Uterus (tissue), 2 donors: ENCODE measurements around the gene KCND3.

Experiments used
- POLR2A ChIP-seq, 2 donors: fragments of 450-650 bp; IDR thresholded peaks; one replicate each; pipeline ENCODE4 v1.6.1; 2016; ENCODE audit warnings: antibody characterized with exemption in 2 of 2, mild to moderate bottlenecking in 1 of 2, moderate library complexity in 1 of 2
- TF ChIP-seq, protein P1 (sequence below), 4 experiments: fragments of 200-600 bp in 2 of 4; fragments of 450-650 bp in 2 of 4; sonication (generic) in 2 of 4; IDR thresholded peaks; one replicate each; pipeline ENCODE4 v1.5.1; 2016 to 2019; ENCODE audit warnings: antibody characterized with exemption in 4 of 4, mild to moderate bottlenecking in 2 of 4, moderate library complexity in 1 of 4

GRCh38 chr1:111948209-111949171 is 41.0 kb downstream of the KCND3 start:
- TF ChIP-seq, protein P1, sequence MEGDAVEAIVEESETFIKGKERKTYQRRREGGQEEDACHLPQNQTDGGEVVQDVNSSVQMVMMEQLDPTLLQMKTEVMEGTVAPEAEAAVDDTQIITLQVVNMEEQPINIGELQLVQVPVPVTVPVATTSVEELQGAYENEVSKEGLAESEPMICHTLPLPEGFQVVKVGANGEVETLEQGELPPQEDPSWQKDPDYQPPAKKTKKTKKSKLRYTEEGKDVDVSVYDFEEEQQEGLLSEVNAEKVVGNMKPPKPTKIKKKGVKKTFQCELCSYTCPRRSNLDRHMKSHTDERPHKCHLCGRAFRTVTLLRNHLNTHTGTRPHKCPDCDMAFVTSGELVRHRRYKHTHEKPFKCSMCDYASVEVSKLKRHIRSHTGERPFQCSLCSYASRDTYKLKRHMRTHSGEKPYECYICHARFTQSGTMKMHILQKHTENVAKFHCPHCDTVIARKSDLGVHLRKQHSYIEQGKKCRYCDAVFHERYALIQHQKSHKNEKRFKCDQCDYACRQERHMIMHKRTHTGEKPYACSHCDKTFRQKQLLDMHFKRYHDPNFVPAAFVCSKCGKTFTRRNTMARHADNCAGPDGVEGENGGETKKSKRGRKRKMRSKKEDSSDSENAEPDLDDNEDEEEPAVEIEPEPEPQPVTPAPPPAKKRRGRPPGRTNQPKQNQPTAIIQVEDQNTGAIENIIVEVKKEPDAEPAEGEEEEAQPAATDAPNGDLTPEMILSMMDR (IDR thresholded peaks at IDR 0.05) = no peak
- no peak for TF ChIP-seq POLR2A (IDR thresholded peaks at IDR 0.05)
